ENCODE measurements around the gene MS4A18.
"Not testable (repeated sequence)": the region's sequence is repeated elsewhere in the genome, so short reads cannot be mapped to it uniquely, and the experiment has no call there.

Gene MS4A18

DNA sequence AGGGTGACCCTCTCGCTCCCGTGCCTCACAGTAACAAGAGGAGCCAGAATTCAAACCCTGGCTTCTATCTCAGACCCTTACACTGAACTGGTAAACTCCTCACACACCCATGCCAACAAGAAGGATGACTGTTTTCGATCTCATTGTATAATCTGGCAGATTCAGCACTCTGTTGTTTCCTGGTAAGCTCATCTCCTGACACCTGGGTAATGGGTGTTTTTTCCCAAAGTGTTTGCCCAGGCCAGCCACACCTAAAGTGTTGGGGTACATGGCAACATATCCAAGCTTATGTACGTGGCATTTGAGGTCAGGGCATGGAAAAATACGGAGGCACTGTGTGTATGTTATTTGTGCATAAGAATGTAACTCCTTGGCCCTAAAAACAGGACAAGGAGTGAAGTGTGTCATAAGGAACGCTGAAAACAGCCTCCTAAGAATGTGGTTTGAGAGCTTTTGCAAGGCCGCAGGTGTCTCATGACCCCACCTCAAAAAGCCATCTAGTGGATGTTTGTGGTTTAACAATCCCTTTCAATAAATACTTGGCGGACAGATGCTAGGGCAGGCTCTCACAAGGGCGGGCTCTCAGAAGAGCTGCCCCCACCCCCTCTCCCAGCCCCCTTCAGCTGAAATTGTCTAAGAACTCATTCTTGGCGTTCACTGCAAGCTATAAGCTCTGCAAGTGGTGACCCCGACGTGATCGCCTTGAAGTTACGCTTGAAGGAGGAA, 31.9 kb downstream of the MS4A18 start, which contains the start of gene MS4A15:
Gene MS4A15 (plus strand): TSS at position 561 of the 726 bp plus-strand sequence. CDS start 6,867 bp downstream, outside the sequence.
- Histone ChIP-seq H2AFZ (ENCODE audit: low read length) (no peak within 1 kb of the TSS), H3K27me3 (ENCODE audit: insufficient read depth, low read length) (0 out of 2 replicates have a peak, but pooled peaks cover 7% of the 10 kb centered on the region), H3K4me1 (ENCODE audit: insufficient read depth, low read length, severe bottlenecking) (no peaks in the 10 kb centered on the region), H3K9me2 (ENCODE audit: low read depth, low read length) (no peaks in the 10 kb centered on the region), H4K20me1 (ENCODE audit: insufficient read depth, low read length) (no peaks in the 10 kb centered on the region), H3K79me2 (ENCODE audit: insufficient read depth, low read length) (no peaks in the 10 kb centered on the region), H3K36me3 (ENCODE audit: insufficient read depth, low read length) (no peaks in the 10 kb centered on the region), H3K27ac (ENCODE audit: low read depth, low read length, poor library complexity, severe bottlenecking) (no peak within 1 kb of the TSS), H3K9me3 (ENCODE audit: low read length) (no peaks in the 10 kb centered on the region), H3K9ac (ENCODE audit: low read length) (no peak within 1 kb of the TSS), H3F3A (ENCODE audit: insufficient read depth, low read length) (no peaks in the 10 kb centered on the region), H3K4me3 (ENCODE audit: low read depth, low read length, poor library complexity, severe bottlenecking) (no peak within 1 kb of the TSS), H3K4me2 (ENCODE audit: low read length) (no peak within 1 kb of the TSS)
- no peak for TF ChIP-seq EZH2 (IDR thresholded peaks at IDR 0.05; ENCODE audit: borderline replicate concordance, low read length)
- TF ChIP-seq, protein P1, sequence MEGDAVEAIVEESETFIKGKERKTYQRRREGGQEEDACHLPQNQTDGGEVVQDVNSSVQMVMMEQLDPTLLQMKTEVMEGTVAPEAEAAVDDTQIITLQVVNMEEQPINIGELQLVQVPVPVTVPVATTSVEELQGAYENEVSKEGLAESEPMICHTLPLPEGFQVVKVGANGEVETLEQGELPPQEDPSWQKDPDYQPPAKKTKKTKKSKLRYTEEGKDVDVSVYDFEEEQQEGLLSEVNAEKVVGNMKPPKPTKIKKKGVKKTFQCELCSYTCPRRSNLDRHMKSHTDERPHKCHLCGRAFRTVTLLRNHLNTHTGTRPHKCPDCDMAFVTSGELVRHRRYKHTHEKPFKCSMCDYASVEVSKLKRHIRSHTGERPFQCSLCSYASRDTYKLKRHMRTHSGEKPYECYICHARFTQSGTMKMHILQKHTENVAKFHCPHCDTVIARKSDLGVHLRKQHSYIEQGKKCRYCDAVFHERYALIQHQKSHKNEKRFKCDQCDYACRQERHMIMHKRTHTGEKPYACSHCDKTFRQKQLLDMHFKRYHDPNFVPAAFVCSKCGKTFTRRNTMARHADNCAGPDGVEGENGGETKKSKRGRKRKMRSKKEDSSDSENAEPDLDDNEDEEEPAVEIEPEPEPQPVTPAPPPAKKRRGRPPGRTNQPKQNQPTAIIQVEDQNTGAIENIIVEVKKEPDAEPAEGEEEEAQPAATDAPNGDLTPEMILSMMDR (IDR thresholded peaks at IDR 0.05; ENCODE audit: low read length) = peak; percentile 60

DNA sequence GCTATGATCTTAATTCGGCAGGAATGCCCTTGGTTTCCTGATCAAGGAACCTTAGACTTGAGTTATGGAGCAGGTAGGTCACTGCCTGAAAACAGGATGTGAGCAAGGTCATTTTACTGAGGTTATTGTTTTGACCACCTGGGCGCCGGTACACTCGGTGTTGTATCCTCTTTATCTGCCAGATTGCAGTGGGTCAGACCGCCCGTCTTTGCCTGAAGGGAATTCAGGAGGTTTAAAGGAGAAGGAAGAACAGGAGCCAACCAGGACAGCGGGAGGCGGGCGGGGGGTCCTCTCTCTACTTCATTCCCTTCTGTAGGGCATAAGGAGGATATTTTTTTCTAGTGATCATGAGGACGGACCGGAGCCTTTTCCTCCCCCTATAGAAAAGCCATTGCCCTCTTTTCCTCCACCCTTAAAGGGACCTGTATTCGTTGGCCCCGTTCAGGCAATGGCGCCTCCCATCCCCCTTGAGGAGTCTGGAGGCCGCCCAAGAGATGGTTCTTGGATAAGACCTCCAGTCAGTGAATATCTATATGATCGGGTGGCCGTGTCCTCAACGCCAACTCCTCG, 32.8 kb downstream of the MS4A18 start:
- Histone ChIP-seq H3K9ac (ENCODE audit: low read length) (no peak overlapping the region), H3K4me3 (ENCODE audit: low read depth, low read length, poor library complexity, severe bottlenecking) (no peak overlapping the region), H3K4me1 (ENCODE audit: insufficient read depth, low read length, severe bottlenecking) (no peaks in the 10 kb centered on the region), H3K27ac (ENCODE audit: low read depth, low read length, poor library complexity, severe bottlenecking) (no peak overlapping the region), H3F3A (ENCODE audit: insufficient read depth, low read length) (no peaks in the 10 kb centered on the region), H3K9me2 (ENCODE audit: low read depth, low read length) (no peaks in the 10 kb centered on the region), H3K9me3 (ENCODE audit: low read length) (no peaks in the 10 kb centered on the region), H3K36me3 (ENCODE audit: insufficient read depth, low read length) (no peaks in the 10 kb centered on the region), H4K20me1 (ENCODE audit: insufficient read depth, low read length) (no peaks in the 10 kb centered on the region), H3K4me2 (ENCODE audit: low read length) (no peak overlapping the region), H3K27me3 (ENCODE audit: insufficient read depth, low read length) (0 out of 2 replicates have a peak, but pooled peaks cover 7% of the 10 kb centered on the region), H3K79me2 (ENCODE audit: insufficient read depth, low read length) (no peaks in the 10 kb centered on the region), H2AFZ (ENCODE audit: low read length) (no peak overlapping the region)
- TF ChIP-seq, protein P1 (IDR thresholded peaks at IDR 0.05; ENCODE audit: low read length) = no peak
- TF ChIP-seq EZH2 (IDR thresholded peaks at IDR 0.05; ENCODE audit: borderline replicate concordance, low read length) = no peak

DNA sequence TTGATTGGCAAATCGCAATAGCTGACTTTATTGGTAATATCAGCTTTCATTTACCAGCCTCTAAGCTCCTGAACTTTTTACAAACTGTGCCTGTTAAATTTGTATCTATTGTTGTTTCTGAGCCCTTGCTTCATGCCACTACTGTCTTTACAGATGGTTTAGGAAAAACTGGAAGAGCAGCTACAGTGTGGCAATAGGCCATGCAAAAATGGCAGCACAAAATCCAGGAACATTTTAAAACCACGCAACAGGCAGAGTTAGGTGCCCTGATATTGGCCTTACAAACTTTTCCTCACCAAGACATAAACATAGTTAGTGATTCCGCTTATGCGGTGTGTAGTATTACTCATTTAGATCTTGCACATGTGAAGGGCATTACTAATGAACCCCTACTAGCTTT, 34.2 kb downstream of the MS4A18 start:
- not testable (repeated sequence) for H3F3A ChIP-seq (ENCODE audit: insufficient read depth, low read length); H3K4me2 ChIP-seq (ENCODE audit: low read length); H3K9me3 ChIP-seq (ENCODE audit: low read length); H3K9ac ChIP-seq (ENCODE audit: low read length); H3K4me1 ChIP-seq (ENCODE audit: insufficient read depth, low read length, severe bottlenecking); H3K4me3 ChIP-seq (ENCODE audit: low read depth, low read length, poor library complexity, severe bottlenecking); H3K27ac ChIP-seq (ENCODE audit: low read depth, low read length, poor library complexity, severe bottlenecking); H3K27me3 ChIP-seq (ENCODE audit: insufficient read depth, low read length); H3K9me2 ChIP-seq (ENCODE audit: low read depth, low read length); H3K36me3 ChIP-seq (ENCODE audit: insufficient read depth, low read length); H3K79me2 ChIP-seq (ENCODE audit: insufficient read depth, low read length); H2AFZ ChIP-seq (ENCODE audit: low read length); H4K20me1 ChIP-seq (ENCODE audit: insufficient read depth, low read length)

DNA sequence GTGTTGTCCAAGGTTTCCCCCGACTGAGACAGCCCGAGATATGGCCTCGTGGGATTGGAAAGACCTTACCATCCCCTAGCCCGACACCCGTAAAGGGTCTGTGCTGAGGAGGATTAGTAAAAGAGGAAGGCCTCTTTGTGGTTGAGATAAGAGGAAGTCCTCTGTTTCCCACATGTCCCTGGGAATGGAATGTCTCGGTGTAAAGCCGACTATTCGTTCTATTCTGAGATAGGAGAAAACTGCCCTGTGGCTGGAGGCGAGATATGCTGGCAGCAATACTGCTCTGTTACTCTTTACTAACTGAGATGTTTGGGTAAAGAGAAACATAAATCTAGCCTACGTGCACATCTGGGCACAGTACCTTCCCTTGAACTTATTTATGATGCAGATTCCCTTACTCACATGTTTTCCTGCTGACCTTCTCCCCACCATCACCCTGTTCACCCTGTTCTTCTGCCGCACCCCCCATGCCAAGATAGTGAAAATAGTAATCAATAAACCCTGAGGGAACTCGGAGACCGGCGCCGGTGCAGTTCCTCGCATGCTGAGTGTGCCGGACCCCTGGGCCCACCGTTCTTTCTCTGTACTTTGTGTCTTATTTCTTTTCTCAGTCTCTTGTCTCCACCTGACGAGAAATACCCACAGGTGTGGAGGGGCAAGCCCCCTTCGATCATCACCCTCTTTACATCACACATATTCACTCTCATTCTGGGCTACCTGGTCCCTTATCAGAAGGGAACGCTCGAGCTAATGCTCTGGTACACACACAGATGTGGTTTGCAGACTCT, 35.1 kb downstream of the MS4A18 start:
- H3K27me3 ChIP-seq (ENCODE audit: insufficient read depth, low read length); H3K4me2 ChIP-seq (ENCODE audit: low read length); H2AFZ ChIP-seq (ENCODE audit: low read length); H3K79me2 ChIP-seq (ENCODE audit: insufficient read depth, low read length); H3K36me3 ChIP-seq (ENCODE audit: insufficient read depth, low read length); H4K20me1 ChIP-seq (ENCODE audit: insufficient read depth, low read length); H3K9me2 ChIP-seq (ENCODE audit: low read depth, low read length); H3K9me3 ChIP-seq (ENCODE audit: low read length); H3K4me1 ChIP-seq (ENCODE audit: insufficient read depth, low read length, severe bottlenecking); H3K4me3 ChIP-seq (ENCODE audit: low read depth, low read length, poor library complexity, severe bottlenecking); H3F3A ChIP-seq (ENCODE audit: insufficient read depth, low read length); H3K9ac ChIP-seq (ENCODE audit: low read length); H3K27ac ChIP-seq (ENCODE audit: low read depth, low read length, poor library complexity, severe bottlenecking): not testable (repeated sequence)

Measured in OCI-LY1 (cell line).